GM18526 (cell line): Measurements from ENCODE around the gene RND2.

Experiments
- POLR2A ChIP-seq: IDR thresholded peaks from 3 replicates; pipeline ENCODE4 v1.6.1; 2011; ENCODE audit not compliant: insufficient read length; ENCODE audit errors: extremely low read depth

The RND2 gene

GRCh38 chr17:43024407-43025289, at the start of gene RND2:
RND2 (plus strand) TSS chr17:43025231; CDS start chr17:43025348, 117 bp downstream.
- TF ChIP-seq POLR2A = no peak

- TF ChIP-seq POLR2A = no peak
Observed at GRCh38 chr17:42975265-42975664, 49.8 kb upstream of the RND2 start.

- no peak for TF ChIP-seq POLR2A
Observed at GRCh38 chr17:42979511-42980273, 45.3 kb upstream of the RND2 start, which contains the start of gene PTGES3L. PTGES3L (minus strand) TSS chr17:42980080; CDS start chr17:42980053, 27 bp downstream.

- TF ChIP-seq POLR2A = peak; percentile 67
Observed at GRCh38 chr17:42980274-42980765, 44.7 kb upstream of the RND2 start, which contains the start of gene RUNDC1. RUNDC1 (plus strand) TSS chr17:42980565; CDS start chr17:42980577, 12 bp downstream.

GRCh38 chr17:42980766-42981397, 44.1 kb upstream of the RND2 start:
- no peak for TF ChIP-seq POLR2A

- TF ChIP-seq POLR2A = no peak
Observed at GRCh38 chr17:42982266-42982665, 42.8 kb upstream of the RND2 start.

GRCh38 chr17:42985225-42985624, 39.8 kb upstream of the RND2 start:
- TF ChIP-seq POLR2A = no peak

GRCh38 chr17:42989141-42989540, 35.9 kb upstream of the RND2 start:
- TF ChIP-seq POLR2A = no peak

- TF ChIP-seq POLR2A = no peak
Observed at GRCh38 chr17:42989726-42990652, 35.0 kb upstream of the RND2 start.

- no peak for TF ChIP-seq POLR2A
Observed at GRCh38 chr17:42991471-42991870, 33.6 kb upstream of the RND2 start.

GRCh38 chr17:42992872-42993271, 32.2 kb upstream of the RND2 start:
- no peak for TF ChIP-seq POLR2A

GRCh38 chr17:42997390-42997983, 27.5 kb upstream of the RND2 start:
- no peak for TF ChIP-seq POLR2A

GRCh38 chr17:42997984-42998938, 26.8 kb upstream of the RND2 start, which contains the start of gene RPL27:
RPL27 (plus strand) TSS chr17:42998419; CDS start chr17:42998751, 332 bp downstream.
- peak; percentile 92 for TF ChIP-seq POLR2A
